GF-D8 (cell line): ENCODE measurements around the gene ASB6.
A peak's percentile ranks its signal among the peaks of the same experiment; 100 is the strongest.

Experiments used
- DNase-seq: peaks from one replicate; lab custom pipeline; 2025; lab: John Stamatoyannopoulos, UW

ASB6 gene, protein sequence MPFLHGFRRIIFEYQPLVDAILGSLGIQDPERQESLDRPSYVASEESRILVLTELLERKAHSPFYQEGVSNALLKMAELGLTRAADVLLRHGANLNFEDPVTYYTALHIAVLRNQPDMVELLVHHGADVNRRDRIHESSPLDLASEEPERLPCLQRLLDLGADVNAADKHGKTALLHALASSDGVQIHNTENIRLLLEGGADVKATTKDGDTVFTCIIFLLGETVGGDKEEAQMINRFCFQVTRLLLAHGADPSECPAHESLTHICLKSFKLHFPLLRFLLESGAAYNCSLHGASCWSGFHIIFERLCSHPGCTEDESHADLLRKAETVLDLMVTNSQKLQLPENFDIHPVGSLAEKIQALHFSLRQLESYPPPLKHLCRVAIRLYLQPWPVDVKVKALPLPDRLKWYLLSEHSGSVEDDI

DNA sequence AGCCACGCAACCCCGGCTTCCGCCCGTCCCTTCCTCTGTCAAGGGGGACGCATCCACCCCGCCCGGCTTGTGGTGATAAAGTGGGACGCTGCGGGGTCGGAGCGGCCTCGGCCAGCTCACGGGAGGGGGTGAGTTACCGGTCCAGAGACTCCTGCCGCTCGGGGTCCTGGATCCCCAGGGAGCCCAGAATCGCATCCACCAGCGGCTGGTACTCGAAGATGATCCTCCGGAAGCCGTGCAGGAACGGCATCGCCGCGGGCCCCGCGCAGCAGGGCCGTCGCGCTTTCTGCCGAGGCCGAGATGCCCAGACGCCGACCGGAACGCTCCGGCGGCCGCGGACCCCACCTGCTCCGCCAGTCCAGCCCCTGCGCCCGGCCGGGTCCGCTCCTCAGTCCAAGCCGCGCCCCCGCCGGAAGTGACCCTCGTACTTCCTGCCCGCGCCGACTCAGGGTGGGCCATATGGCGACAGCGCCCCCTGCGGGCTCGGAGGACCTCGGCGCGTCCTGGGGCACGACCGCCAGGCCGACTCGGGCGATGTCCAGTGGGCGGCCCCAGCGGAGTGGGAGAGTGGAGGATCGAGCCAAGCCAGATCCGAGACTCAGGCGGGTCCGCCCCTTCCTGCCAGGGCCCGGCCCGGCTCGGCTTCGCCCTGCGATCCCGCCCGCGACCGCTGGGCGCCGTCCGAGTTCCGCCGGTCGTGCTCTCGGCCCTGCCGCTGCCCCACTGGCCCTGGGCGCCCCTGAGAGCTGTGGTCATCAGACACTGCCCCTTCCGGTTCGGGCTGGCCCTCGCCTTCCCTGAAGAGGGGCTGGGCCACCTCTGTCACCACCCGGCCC lies at the start of gene ASB6:
TSS of gene ASB6 (minus strand) at position 402 of the 836 bp plus-strand sequence. CDS start at position 250, 152 bp downstream.
- DNase-seq = peak; percentile 73

- no peak for DNase-seq
Measured at GRCh38 chr9:129688285-129689043, 46.5 kb upstream of the ASB6 start.

- no peak for DNase-seq
Measured at GRCh38 chr9:129687391-129687790, 45.4 kb upstream of the ASB6 start.

DNA sequence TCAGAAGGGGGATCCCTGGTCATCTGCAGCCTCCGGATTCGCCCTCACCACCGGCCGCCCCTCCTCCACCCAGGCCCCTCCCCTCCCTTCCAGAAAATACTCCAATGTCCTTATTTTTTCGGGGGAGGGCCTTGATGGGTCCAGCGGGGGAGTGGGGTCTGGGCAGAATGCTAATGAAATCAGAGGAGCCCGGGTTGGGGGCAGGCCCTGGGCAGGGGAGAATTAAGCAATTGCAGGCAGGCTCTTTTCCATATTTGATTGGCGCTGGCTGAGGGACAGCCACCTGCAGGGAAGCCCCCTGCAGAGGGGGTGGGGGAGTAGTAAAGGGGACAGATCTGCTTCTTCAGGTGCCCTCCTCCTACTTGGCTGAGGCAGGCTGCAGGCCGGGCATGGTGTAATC lies 44.8 kb upstream of the ASB6 start:
- DNase-seq = no peak

- DNase-seq = no peak
Measured at GRCh38 chr9:129685933-129686259, 43.9 kb upstream of the ASB6 start.

GRCh38 chr9:129685220-129685932 lies 43.4 kb upstream of the ASB6 start:
- no peak for DNase-seq

- DNase-seq = no peak
Measured at GRCh38 chr9:129682381-129682780, 40.4 kb upstream of the ASB6 start.

- no peak for DNase-seq
Measured at GRCh38 chr9:129681924-129682323, 40.0 kb upstream of the ASB6 start.

DNA sequence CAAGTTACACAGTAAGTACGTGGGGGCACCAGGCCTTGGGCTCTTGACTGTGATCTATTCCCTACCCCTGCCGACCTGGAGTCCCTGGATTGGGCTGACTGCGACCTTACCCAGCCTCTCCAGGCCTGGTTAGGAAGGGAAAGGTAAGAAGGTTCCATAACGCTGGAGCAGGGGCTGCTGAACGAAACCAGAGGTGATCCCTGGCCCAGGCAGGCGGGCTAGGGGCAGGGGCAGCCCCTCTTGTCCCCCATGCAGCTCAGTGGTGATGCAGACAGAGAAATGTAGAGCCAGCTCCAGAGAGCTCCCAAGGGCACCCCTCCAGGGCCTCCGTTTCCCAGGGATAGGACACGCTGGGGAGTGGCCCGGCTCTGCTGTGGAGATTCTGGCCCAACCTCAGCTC lies 37.6 kb upstream of the ASB6 start:
- no peak for DNase-seq

GRCh38 chr9:129678844-129679243 lies 36.9 kb upstream of the ASB6 start:
- no peak for DNase-seq

DNA sequence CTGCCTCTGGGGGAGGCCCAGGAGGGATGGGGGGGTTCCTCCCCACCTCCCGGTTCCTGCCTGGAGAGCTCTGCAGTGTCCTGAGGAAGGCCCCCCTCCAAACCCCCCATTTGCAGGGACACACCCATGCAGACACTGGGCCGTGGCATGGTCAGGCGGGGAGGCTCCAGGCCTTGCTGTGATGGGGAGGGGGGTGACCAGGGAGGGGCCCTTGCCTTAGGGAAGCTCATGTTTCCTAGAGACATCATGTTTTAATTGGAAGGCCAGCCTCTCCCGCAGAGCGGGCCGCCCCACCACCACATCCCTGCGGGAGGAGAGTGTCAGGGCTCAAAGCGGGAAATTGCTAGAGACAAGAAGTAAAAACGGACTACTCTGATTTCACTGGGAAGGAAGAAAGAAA lies 35.5 kb upstream of the ASB6 start:
- no peak for DNase-seq

DNA sequence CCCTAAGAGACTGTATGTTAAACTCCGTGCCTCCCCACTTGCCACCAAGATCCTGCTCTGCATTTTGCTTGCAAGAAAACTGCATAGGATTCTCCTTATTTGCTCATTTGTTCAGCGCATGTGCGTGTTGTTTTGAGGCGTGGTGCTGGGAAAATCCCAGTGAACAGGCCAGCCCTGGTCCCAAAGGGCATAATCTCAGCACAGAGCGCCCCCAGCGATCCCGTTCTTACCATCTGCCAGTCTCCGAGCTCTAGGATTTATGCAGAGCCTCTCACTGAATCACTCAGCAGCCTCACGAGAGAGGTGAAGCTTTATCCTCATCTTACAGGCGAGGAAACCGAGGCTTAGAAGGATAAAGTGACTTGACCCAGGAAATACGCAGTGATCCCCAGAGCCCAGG lies 35.0 kb upstream of the ASB6 start:
- DNase-seq = no peak

DNA sequence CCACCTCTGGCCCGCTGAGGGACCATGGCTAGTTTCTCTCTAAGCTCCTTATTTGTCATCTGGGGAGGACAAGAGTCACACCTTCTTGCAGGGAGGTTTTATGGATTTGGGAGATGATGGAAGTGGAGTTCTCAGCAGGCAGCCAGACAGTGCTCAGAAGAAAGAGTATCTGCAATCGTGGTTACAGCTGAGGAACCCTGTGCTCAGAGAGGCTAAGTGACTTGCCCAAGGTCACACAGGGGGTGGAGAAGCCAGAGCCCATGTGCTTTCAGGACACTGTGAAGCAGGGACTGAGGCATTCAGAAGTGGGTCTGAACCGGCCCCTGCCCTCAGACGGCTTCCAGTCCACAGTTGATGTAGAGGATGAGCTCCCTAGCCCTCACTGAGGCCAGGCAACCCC lies 34.3 kb upstream of the ASB6 start:
- no peak for DNase-seq

GRCh38 chr9:129675620-129676019 lies 33.7 kb upstream of the ASB6 start:
- DNase-seq = no peak

DNA sequence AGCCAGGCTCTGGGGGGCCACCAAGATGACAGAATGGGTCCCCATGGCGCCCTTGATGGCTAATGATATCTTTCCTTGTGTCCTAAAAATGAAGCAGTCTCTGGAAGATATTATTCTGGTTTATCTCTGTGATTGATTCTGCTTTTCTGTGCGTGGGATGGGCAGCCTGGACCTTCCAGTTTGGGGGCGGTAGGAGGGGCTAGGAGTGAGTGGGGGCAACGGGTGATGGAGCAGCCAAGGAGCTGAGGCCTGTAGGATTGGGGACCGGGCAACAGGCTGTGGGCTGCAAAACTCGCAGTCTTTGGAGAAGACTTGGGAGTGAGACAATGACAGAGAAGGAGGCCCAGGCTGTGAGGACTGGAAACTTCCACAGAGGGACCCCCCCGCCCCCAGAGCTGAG lies 32.3 kb upstream of the ASB6 start:
- no peak for DNase-seq

DNA sequence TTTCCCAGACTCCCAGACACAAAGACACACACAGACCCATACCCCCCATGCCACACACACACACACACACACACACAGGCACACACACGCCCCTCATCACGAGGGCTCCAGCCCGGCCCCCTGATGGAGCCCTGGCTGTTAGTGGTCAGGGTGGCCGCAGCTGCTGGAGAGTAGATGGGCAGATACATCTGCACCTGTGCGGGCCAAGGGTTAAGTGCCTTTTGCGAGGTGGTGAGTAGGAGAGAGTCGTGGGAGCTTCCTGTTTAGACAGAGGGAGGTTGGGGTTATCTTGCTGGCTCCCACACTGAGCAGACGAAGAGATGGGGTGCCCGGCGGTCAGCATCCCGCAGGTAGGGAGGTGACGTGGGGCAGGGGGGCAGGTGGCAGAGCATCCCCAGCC lies 31.7 kb upstream of the ASB6 start:
- no peak for DNase-seq

- DNase-seq = no peak
Measured at GRCh38 chr9:129672702-129673101, 30.8 kb upstream of the ASB6 start.

- no peak for DNase-seq
Measured at GRCh38 chr9:129671519-129671918, 29.6 kb upstream of the ASB6 start.

DNA sequence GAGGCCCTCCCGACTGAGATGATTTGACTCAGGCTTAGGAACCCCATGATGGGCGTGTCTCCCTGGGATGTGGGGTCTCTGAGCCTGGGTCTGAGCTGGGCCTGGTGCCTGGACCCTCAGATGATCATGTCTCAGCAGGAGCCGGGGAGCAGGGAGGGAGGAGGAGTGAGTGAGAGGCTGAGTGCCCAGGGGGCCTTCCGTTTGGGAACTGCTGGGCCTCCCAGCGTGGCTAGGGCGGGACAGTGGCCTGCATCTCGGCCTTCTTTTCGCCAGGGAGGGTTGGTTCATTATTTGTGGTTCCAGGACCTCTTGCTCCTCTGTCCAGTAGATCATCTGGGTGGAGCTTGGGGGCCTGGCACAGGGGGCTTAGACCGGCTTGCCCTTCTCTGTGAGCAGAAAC lies 29.1 kb upstream of the ASB6 start:
- DNase-seq = no peak

GRCh38 chr9:129669946-129670345 lies 28.0 kb upstream of the ASB6 start:
- no peak for DNase-seq

GRCh38 chr9:129669141-129669718 lies 27.3 kb upstream of the ASB6 start:
- no peak for DNase-seq

DNA sequence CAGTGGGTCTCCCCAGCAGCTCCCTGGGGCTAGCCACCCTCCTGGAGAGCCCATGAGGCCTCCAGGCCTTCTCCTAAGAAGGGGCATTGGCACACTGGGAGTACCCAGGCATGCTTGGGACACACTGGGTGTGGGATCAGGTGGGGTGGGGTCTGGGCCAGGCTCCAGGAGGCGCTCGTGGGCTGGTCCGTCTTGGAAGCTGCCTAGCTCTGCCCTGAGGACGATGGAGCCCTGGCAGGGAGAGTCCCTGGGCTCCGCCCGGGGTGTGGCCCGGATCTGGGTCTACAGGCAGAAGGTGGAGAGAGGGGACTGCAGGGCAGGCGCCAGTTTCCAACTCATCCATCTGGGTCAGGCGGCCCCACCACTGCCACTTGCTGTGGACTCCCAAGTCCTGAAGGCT lies 25.9 kb upstream of the ASB6 start:
- DNase-seq = no peak
